Activated CD4-positive, CD25-positive, alpha-beta regulatory T cell treated with anti-CD3 and anti-CD28 coated beads, Interleukin-2, amount 50 U/mL, for 16 hours (primary cell): ENCODE results near the gene KCTD20.
"Not testable (repeated sequence)": the region's sequence is repeated elsewhere in the genome, so short reads cannot be mapped to it uniquely, and the experiment has no call there.

Experiments
- DNase-seq: peaks from one replicate; pipeline ENCODE4 v3.0.0-alpha.2; 2020; ENCODE audit warnings: low read depth, low spot score

The KCTD20 gene

DNA sequence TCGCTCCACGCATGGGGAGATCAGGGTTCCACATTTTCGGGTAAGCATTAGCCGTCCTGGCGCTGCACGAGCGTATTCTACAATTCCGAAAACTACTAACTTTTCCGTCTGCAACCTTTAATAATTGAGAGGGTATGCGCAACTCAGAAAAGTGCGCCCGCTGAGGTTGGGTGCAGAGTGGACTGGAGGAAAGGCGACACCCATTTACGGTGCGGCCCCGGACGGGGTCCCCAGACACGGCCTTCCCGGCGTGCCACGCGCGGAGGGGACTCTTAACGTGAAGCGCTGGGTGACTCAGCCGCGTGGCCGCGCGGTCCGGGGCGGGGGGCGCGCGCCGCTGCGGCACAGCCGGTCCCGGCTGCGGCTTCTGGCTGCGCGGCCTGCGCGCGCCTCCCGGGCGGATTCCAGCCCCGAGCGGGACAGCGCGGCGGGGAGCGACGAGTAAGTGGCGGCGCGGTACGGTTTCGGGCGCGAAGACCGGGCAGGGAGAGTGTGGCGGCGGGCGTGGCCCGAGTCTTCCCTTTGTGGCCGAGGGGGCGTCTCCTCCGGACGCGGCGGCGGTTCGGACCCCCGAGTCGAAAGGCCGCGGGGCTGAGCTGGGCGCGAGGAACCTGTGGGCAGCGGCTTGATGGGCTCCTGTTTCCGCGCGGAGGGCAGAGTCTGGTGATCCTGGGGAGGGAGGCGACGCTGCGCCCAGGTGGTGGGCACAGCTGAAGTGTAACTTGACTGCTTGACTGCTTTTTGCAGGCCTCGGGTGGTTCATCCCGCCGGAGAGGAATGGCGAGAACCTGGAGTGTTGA lies at the start of gene KCTD20, which contains the start of gene PXT1:
Gene KCTD20, plus strand, starts transcription at position 330 of the 800 bp plus-strand sequence. CDS start 27,098 bp downstream, outside the sequence.
Gene PXT1, minus strand, starts transcription at position 184 of the 800 bp plus-strand sequence. CDS start 16,772 bp downstream, outside the sequence.
- DNase-seq = peak; percentile 70

DNA sequence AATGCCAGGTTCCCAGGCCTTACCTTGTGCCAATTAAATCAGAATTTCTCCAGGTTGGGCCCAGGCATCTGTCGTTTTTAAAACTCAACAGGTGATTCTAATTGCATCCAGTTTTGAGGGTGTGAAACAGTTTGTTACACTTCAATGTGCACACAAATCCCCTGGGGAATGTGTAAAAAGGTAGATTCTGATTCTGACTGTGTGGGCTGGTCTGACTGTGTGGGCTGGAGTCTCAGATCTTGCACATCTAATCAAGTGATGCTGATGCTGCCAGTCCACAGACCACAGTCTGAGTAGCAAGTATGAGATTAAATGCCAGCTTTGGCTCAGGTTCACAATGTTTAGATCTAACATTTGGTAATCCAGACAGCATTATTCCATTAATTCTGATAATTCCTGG lies 42.8 kb upstream of the KCTD20 start:
- no peak for DNase-seq

DNA sequence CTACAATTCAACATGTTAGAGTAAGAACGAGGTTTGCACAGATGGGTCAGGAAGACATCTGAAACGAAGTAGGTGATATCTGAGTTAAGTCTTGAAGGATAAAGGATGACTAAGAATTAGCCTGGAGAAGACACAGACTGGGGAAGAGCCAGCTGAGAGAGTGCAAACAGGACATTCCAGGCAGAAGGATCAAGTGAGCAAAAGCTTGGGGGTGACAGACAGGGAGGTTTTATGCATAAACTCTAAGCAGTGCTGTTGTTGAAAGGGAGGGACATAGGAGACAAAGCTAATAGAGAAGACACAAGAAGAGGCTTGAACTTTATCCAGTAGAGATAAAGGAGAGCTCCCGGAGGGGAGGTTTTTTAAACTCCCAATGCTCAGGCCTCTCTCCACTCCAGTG lies 40.3 kb upstream of the KCTD20 start:
- DNase-seq = no peak

DNA sequence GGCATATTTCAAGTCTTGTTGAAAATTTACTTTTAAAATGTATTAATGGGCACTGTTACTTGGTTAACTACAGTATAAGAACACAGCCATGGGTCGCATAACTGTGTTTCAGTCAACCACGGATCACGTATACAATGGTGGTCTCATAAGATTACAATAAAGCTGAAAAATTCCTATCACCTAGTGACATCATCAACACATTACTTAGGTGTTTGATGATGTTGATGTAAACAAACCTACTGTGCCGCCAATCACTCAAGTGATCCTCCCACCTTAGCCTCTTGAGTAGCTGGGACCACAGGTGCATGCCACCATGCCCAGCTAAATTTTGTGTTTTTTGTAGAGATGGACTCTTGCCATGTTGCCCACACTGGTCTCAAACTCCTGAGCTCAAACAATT lies 38.6 kb upstream of the KCTD20 start:
- DNase-seq = no peak

DNA sequence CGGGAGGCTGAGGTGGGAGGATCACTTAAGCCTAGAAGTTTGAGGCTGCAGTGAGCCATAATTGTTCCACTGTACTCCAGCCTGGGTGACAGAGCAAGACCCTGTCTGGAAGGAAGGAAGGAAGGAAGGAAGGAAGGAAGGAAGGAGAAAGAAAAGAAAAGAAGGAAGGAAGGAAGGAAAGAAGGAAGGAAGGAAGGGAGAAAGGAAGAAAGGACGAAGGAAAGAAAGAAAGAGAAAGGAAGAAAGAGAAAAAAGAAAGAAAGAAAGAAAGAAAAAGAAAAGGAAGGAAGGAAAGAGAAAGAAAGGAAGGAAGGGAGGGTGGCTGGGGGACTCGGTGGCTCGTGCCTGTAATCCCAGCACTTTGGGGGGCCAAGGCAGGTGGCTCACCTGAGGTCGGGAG lies 33.1 kb upstream of the KCTD20 start:
- not testable (repeated sequence) for DNase-seq

DNA sequence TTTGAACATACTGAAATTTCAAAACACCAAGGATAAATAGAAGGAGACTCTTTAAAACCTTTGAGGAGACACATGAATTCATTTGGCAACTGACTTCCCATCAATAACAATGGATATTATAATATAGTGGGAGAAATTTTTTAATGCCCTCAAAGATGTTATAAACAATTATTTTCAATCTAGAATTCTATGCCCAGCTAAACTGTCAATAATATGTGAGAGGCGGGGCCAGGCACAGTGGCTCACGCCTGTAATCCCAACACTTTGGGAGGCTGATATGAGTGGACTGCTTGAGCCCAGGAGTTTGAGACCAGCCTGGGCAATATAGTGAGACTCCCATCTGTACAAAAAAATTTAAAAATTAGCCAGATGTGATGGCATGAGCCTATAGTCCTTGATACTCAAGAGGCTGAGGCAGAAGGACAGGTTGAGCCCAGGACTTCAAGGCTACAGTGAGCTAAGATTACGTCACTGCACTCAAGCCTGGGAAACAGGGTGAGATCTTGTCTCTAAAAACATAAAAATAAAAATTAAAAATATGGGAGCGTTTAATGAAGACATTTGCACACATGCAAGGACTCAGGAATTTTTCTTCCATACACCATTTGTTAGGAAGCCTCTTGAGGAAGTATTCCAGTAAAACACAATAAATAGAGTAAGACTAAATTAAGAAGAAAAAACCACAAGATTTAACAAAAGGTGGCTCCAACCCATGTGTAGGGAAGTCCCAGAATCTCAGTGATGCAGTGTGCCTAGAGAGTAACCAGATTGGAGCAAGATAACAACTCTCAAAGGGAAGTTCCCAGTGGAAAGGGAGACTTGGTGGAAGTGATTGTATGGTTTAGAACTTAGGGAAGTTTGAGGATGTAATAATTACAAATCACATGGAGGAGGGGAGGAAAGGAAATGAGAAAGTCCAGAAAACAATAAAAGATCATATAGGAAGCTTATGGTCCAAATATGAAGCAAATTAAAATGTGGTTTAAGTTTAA lies 29.0 kb upstream of the KCTD20 start:
- DNase-seq = no peak

DNA sequence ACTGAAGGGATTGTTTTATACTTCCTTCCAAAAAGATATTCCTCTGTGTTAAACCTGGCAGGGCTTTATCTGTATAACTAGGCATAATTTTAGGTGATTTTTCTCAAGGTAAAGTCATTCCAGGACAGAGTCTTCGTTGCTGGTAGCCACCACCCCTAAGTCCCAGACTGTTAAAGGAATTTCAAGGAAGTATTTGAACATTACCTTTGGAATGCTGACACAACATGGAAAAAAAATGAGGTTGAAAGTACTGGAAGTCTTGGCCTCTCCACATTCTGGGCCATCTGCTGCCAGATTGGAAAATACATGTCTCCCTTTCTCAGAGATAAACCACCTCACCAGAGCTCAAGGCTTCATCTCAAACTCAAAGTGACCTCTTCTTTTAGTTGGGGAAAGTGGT lies 28.3 kb upstream of the KCTD20 start:
- no peak for DNase-seq

DNA sequence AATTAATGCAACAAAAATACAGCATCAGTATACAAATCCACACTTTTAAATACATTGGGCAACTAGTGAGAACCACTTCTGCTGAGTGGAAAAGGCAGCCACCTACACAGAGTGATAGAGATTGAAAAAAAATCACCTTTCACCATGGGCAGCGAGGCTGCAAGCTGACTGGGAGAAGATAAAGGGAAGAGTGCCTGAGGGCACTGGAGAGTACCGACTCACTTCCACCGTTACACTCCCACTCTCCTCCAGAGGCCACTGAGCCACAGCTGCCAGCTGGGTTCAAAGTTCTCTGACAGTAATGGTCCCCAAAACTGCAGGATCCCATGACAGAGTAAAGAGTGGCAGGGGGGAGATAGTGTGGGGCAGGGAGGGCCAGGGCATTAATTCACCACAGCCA lies 24.2 kb upstream of the KCTD20 start:
- DNase-seq = no peak

DNA sequence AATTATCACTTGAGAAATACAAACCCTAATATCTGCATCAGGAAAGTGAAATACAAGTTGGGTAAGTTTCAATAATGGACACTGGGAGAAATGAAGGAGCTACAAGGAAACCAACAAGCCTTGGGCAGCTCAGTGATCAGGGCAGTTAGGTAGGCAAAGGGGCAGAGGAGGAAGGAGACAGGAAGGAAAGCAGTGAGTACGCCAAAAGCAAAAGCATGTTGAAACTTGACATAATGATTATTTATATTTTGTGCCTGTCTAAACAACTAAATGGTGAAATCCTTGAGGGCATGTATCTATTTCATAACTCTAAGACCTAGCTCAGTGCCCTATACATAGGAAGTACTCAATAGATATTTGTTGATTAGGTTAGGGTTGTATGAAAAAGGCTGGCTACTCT lies 23.5 kb upstream of the KCTD20 start:
- no peak for DNase-seq

DNA sequence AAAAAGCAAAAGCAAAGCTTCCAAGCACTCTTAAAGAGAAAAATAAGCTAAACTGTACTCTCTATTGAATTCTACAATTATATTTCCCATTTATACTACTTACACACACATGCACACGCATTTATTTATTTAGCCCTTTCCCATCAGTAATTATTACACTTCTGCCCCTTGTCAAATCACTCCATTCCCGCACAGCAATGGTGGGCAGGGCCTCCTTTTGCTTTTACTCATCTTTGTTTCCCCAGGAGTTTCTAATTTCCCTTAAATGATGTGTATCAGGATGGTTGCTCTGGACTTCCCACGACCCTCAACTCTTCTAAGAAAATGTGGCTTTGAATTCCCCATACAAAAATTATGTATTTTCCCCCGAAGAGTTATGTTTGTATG lies 20.1 kb upstream of the KCTD20 start:
- DNase-seq = no peak

DNA sequence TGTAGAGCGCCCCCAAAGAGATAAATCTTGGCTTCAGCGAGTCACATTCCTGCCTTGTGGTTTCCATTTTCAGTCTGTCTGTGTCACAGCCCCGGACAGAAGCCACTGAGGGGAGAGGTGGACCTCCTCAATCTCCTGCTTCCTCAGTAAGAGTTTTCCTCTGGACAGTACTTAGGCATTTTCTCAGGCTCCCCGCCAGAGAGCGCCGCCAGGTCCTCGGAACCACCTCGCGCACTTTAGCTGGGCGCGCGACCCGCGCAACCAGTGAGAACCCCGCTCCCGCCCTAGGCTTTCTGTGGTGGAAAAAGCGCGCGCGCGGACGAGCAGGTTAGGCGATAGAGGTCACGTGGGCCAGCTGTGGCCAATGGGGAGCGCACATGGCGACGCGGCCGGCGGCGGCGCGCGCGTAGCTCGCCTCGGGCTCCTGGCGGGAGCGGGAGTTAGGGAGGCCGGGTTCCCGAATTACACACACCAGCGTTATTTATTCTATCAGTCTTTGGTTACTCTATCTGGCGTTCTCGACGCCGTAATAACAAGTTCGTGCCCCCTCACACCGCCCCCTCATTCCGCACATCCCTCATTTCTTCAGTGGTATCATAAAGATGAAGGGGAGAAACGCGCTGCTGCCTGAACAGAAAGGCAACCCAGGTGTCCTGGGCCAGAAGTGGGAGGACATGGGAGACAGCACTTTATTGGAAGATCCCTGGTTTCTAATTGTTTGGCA lies 19.5 kb upstream of the KCTD20 start:
- DNase-seq = peak; percentile 96

DNA sequence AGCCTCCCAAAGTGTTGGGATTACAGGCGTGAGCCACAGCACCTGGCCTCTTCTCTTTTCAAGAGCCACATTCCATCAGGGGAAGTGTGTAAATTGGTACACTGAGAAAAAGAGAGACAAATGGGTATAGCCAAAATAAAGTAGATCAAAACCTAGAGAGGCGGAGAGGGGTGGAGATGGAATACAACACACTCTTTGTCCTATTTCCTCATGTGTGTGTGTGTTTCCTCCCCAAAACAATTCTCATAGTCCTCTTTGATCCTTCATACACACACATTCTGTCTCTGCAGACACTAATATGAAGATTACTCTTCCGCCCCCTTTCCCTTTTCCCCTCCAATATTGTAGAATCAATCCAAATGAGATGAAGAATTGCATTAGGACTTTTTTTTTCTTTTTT lies 16.2 kb upstream of the KCTD20 start:
- DNase-seq = no peak

DNA sequence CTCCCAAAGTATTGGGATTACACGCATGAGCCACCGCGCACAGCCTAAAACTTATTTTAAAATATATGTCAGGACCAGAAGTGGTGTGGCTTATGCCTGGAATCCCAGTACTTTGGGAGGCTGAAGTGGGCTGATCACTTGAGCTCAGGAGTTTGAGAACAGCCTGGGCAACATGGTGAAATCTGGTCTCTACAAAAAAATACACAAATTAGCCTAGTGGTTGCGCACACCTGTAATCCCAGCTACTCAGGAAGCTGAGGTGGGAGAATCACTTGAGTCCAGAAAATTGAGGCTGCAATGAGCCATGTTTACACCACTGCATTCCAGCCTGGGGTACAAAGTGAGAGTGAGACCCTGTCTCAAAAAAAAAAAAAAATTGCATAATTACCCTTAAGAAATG lies 13.9 kb upstream of the KCTD20 start:
- DNase-seq = no peak

DNA sequence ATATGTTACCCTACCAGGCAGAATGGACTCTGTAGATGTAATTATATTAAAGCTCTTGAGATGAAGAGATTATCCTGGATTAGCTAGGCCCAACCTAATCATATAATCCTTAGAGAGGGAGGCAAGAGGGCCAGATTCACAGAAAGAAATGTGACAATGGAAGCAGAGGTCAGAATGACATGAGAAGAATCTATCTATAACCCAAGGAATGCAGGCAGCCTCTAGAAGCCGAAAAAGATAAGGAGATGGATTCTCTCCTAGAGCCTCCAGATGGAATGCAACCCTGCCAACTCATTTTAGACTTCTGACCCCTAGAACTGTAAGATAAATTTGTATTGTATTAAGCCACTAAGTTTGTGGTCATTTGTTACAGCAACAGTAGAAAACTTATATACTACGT lies 12.4 kb upstream of the KCTD20 start:
- DNase-seq = no peak

DNA sequence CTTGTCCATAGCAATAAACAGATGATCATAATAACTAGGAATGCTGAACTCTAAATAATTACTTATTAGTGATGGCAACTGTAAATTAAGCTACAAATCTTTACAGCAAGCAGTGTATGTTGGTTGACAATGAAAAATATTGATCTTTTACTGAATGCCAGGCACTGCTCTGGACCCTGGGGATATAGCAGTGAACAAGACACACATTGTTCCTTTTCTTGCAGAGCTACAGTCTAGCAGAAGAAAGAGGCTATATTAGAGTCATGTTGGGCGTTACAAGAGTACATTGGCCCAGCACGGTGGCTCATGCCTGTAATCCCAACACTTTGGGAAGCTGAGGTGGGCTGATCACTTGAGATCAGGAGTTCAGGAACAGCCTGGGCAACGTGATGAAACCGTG lies 11.6 kb upstream of the KCTD20 start:
- DNase-seq = no peak

DNA sequence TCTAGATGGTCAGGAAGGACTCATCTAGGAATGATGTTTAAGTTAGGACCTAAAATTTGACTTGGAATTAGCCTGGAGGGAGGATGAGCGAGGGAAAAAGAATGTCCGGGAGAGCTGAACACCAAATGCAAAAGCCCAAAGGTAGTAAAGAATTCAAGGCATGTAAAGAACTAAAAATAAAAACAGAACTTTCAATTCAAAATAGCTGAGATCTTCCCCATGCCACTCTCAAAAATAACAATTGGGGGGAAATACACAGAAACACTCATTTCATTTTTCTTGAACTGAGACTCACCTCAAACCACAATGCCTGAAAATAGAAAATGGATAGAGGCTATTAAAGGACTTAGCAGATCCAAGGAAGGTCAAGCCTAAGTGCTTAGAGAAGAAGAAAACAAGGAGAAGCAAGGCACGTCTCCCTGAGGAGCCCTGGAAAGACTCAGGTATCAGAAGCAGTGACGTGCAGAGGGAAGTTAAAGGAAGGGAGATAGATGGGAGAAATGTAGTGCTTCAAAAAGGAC lies 10.6 kb upstream of the KCTD20 start:
- DNase-seq = no peak

DNA sequence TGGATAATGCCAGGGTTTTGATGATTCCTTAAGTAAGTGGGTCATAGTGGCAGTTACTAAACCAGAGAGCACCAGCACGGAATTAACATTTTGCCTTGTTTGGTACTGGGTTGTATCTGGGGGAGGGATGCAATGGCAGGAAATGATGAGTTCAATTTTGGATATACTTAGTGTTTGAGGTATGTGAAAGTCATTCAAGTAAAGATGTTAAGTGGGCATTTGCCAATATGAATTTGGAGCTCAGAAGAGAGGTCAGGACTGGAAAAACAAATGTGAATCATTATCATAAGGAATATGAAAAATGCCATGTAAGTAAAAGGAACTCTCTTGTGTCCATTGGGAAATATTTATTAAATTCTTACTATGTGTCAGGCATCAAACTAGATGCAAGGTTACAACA lies 6.3 kb upstream of the KCTD20 start:
- no peak for DNase-seq

DNA sequence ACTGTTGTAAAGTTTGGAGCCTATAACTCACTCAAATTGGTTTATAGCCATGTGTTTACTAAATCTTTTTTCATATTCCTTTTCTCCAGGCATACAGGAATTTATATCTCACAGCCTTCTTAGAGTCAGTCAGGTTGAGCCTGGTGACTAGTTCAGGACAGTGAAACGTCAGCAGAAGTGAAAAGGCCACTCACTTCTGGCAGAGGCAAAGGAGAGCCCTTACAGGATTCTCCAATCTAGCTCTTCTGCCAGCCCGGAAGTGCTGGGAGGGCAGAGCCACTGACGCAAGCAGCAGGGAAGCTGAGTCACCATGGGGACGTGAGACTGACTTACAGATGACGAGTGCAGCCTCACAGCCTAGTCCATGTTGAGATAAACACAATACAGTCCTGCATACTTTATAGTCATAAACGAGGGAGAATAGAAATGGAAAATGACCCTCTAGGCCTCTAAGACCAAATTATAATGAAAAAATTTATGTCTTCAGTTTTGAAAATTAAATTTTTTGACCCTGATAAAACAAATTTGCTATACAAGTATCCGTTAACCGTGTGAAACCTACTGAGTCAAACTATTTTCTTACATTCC lies 1.4 kb upstream of the KCTD20 start:
- peak; percentile 52 for DNase-seq

DNA sequence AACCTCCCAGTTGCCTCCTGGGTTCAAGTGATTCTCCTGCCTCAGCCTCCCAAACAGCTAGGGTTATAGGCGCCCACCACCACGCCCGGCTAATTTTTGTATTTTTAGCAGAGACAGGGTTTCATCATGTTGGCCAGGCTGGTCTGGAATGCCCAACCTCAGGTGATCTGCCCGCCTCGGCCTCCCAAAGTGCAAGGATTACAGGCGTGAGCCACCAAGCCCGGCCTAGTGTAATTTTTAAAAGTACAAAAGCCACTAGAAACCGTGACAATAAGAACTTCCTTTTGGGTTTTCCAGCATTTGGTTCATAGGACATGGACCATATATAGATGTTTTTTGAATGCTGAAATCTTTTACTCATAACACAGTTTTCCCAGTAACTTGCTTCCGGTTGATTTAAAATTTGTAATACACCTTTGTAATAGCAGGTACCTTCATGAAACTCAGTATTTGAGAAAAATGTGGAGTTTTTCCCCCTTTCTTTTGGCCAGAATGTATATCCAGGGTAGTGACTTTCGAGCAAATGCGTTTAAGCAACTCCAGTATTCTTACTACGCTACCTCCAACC lies 613 bp upstream of the KCTD20 start:
- no peak for DNase-seq

DNA sequence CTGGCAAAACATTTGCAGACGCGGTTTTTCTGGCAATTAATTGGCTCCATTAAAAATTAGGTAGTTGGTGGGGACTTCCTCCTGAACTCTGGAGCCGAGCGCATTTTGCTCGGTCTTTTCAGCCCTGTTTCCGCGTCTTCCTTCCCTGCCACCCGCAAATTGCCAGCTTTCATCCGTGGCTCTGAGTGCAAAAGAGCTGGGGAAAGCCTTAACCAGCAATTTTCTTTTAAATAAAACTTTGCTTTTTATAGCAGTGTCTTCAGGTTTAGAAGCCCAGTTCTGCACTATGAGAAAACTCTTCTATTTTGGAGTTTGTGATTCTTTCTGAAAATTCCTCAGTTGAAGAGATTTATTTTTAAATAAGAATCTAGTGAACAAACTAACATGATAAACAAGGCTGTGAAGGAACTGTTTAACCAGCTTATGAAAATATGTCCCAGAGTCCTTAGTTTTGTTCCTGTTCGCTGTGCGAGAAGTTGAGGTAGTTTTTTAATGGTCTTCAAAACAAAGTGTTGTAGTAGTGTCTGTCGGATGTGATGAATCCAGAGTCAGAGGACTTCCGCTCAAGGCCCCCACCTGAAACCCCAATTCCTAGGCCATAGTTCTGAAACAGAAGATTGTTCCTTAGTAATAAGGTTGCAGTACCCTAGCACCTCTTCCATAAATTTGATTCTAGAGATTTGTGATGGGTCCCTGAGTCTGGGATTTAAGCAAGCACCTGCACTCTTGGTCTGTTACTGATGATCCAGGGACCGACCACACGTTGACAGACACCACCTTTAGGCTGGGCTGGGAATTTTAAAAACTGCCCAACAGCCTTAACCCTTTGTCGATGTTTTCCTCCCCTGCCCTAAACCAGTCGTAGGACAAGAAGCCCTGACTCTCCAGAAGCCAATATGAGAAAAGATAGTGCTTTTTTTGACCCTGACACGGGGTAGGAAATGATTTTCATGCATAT lies 950 bp downstream of the KCTD20 start:
- DNase-seq = no peak
